ENCODE measurements around the gene USPL1.

GRCh38 chr13:30619731-30620130, 2.0 kb downstream of the USPL1 start:
- TF ChIP-seq, protein P1, sequence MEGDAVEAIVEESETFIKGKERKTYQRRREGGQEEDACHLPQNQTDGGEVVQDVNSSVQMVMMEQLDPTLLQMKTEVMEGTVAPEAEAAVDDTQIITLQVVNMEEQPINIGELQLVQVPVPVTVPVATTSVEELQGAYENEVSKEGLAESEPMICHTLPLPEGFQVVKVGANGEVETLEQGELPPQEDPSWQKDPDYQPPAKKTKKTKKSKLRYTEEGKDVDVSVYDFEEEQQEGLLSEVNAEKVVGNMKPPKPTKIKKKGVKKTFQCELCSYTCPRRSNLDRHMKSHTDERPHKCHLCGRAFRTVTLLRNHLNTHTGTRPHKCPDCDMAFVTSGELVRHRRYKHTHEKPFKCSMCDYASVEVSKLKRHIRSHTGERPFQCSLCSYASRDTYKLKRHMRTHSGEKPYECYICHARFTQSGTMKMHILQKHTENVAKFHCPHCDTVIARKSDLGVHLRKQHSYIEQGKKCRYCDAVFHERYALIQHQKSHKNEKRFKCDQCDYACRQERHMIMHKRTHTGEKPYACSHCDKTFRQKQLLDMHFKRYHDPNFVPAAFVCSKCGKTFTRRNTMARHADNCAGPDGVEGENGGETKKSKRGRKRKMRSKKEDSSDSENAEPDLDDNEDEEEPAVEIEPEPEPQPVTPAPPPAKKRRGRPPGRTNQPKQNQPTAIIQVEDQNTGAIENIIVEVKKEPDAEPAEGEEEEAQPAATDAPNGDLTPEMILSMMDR (IDR thresholded peaks at IDR 0.05) = no peak
- no peak for TF ChIP-seq POLR2A (IDR thresholded peaks at IDR 0.05)
